Osteoblast (primary cell): ENCODE data around the gene ZNF221. TPM values are rescaled to one million over a fixed set of nuclear protein-coding genes. Genes with fewer than 3 reads are reported as not detected.

Source experiments
- DNase-seq: peaks from one replicate; pipeline ENCODE4 v3.0.0; 2011; ENCODE audit warnings: low spot score, mixed read lengths; ENCODE audit not compliant: insufficient read length; ENCODE audit errors: missing footprints
- H2AFZ ChIP-seq: 2 replicates; pipeline ENCODE4 v1.6.0; 2011; ENCODE audit warnings: mild to moderate bottlenecking, low read length
- H3K27ac ChIP-seq: 2 replicates; pipeline ENCODE4 v1.5.1; 2011; ENCODE audit warnings: mild to moderate bottlenecking, low read depth, low read length, moderate library complexity
- H3K27me3 ChIP-seq: 2 replicates; pipeline ENCODE4 v1.6.0; 2012; ENCODE audit warnings: mild to moderate bottlenecking, control low read depth, inconsistent platforms, low read length, moderate library complexity; ENCODE audit not compliant: insufficient read depth
- H3K36me3 ChIP-seq: 2 replicates; pipeline ENCODE4 v1.5.1; 2011; ENCODE audit warnings: mild to moderate bottlenecking, low read length, control low read depth, moderate library complexity; ENCODE audit not compliant: insufficient read depth
- H3K4me1 ChIP-seq: 2 replicates; pipeline ENCODE4 v1.5.1; 2011; ENCODE audit warnings: mild to moderate bottlenecking, low read length, control low read depth, moderate library complexity; ENCODE audit not compliant: insufficient read depth
- H3K4me2 ChIP-seq: 2 replicates; pipeline ENCODE4 v1.6.0; 2011; ENCODE audit warnings: mild to moderate bottlenecking, low read length; ENCODE audit not compliant: insufficient read depth
- H3K4me3 ChIP-seq: fragments of 200-600 bp; sonication (generic); 3 replicates; pipeline ENCODE4 v1.5.1; 2012; ENCODE audit warnings: mild to moderate bottlenecking, low read length, inconsistent platforms; ENCODE audit not compliant: insufficient read depth
- H3K79me2 ChIP-seq: 2 replicates; pipeline ENCODE4 v1.6.0; 2012; ENCODE audit warnings: mild to moderate bottlenecking, low read length, control low read depth, inconsistent platforms; ENCODE audit not compliant: insufficient read depth
- H3K9me3 ChIP-seq: 2 replicates; pipeline ENCODE4 v1.5.1; 2011; ENCODE audit warnings: low read depth, low read length, control low read depth
- H4K20me1 ChIP-seq: 2 replicates; pipeline ENCODE4 v1.6.0; 2012; ENCODE audit warnings: mild to moderate bottlenecking, low read length, control low read depth; ENCODE audit not compliant: insufficient read depth
- total RNA-seq: library from RNA; depleted of rRNA; stranded (reverse); fragments of >200 nt; gene quantifications from 2 replicates; pipeline ENCODE4 v1.2.3, GENCODE V29; 2012
- TF ChIP-seq, protein P1 (sequence below): IDR thresholded peaks from 2 replicates; pipeline ENCODE4 v1.5.1; 2011; ENCODE audit warnings: mild to moderate bottlenecking, low read depth, low read length, moderate library complexity; ENCODE audit errors: extremely low read depth

Gene ZNF221
- total RNA-seq, 1 donor: 9.0 TPM

DNA sequence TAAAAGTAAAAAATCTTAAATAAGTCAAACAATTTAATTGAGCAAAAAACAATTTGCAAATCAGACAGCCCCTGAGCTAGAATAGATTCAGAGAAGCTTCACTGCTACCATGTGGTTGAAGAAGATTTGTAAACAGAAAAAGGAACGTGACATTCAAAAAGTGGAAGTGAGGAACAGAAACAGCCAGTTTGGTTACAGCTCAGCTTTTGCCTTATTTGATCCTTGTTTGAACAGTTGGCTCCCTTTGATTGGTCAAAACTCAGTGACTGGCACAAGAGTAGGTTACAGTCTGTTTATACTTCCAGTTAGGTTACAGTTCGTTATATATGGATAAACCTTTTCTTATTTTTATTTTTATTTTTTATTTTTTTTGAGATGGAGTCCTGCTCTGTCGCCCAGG is 5.8 kb downstream of the ZNF221 start:
- Histone ChIP-seq H3K4me1 (peaks cover 2% of the 10 kb centered on the region), H3K27ac (no peak overlapping the region), H3K27me3 (no peaks in the 10 kb centered on the region), H3K36me3 (no peaks in the 10 kb centered on the region), H3K4me3 (no peak overlapping the region), H3K79me2 (peaks cover 4% of the 10 kb centered on the region), H4K20me1 (no peaks in the 10 kb centered on the region), H3K4me2 (no peak overlapping the region), H3K9me3 (peaks cover 3% of the 10 kb centered on the region), H2AFZ (no peak overlapping the region)
- TF ChIP-seq, protein P1, sequence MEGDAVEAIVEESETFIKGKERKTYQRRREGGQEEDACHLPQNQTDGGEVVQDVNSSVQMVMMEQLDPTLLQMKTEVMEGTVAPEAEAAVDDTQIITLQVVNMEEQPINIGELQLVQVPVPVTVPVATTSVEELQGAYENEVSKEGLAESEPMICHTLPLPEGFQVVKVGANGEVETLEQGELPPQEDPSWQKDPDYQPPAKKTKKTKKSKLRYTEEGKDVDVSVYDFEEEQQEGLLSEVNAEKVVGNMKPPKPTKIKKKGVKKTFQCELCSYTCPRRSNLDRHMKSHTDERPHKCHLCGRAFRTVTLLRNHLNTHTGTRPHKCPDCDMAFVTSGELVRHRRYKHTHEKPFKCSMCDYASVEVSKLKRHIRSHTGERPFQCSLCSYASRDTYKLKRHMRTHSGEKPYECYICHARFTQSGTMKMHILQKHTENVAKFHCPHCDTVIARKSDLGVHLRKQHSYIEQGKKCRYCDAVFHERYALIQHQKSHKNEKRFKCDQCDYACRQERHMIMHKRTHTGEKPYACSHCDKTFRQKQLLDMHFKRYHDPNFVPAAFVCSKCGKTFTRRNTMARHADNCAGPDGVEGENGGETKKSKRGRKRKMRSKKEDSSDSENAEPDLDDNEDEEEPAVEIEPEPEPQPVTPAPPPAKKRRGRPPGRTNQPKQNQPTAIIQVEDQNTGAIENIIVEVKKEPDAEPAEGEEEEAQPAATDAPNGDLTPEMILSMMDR: no peak
- DNase-seq: no peak

DNA sequence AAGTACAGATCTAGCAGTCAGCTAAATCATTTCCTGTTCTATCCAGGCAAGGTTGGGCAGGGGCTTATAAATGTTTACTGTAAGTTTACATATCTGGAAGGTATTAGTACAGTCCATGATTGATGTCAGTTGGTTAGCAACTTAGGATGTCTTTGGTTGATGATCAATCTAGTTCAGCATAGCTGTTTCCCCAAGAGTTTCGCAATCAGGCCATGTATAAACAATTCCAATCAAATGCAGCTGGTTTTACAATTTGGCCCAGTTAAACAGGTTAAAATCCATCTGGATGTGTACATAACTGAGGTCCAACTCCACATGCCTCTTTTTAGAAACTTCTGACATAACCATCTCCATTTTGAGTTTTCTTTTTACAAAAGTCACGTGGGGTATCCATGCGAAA is 6.9 kb downstream of the ZNF221 start:
- Histone ChIP-seq H3K27ac (no peak overlapping the region), H2AFZ (no peak overlapping the region), H3K27me3 (no peaks in the 10 kb centered on the region), H3K79me2 (no peaks in the 10 kb centered on the region), H4K20me1 (no peaks in the 10 kb centered on the region), H3K9me3 (peaks cover 3% of the 10 kb centered on the region), H3K4me2 (no peak overlapping the region), H3K36me3 (no peaks in the 10 kb centered on the region), H3K4me3 (no peak overlapping the region), H3K4me1 (no peaks in the 10 kb centered on the region)
- no peak for DNase-seq
- TF ChIP-seq, protein P1: no peak

DNA sequence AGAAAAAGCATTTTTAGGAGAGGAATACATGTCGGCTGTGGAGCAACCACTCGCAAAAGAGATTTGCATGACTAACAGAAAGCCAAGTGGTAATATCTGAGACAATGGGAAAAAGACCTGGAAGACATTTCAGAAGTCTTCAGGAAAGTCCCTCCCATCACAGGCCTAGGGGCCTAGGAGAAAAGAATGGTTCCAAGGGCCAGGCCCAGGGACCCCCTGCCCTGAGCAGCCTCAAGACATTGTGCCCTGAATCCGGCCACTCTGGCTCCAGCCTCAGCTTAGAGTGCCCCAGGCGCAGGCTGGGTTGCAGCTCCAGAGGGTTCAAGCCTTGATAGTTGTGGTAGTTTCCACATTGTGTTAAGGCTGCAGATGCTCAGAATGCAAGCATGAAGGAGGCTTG is 9.4 kb downstream of the ZNF221 start:
- no peak for DNase-seq
- no peaks in the 10 kb centered on the region for H4K20me1 ChIP-seq
- peaks cover 17% of the 10 kb centered on the region for H3K9me3 ChIP-seq
- H3K4me1 ChIP-seq: no peaks in the 10 kb centered on the region
- H3K79me2 ChIP-seq: no peaks in the 10 kb centered on the region
- no peak overlapping the region for H2AFZ ChIP-seq
- TF ChIP-seq, protein P1: no peak
- no peak overlapping the region for H3K4me2 ChIP-seq
- H3K27me3 ChIP-seq: no peaks in the 10 kb centered on the region
- peaks cover 13% of the 10 kb centered on the region for H3K36me3 ChIP-seq
- no peak overlapping the region for H3K27ac ChIP-seq
- no peak overlapping the region for H3K4me3 ChIP-seq

DNA sequence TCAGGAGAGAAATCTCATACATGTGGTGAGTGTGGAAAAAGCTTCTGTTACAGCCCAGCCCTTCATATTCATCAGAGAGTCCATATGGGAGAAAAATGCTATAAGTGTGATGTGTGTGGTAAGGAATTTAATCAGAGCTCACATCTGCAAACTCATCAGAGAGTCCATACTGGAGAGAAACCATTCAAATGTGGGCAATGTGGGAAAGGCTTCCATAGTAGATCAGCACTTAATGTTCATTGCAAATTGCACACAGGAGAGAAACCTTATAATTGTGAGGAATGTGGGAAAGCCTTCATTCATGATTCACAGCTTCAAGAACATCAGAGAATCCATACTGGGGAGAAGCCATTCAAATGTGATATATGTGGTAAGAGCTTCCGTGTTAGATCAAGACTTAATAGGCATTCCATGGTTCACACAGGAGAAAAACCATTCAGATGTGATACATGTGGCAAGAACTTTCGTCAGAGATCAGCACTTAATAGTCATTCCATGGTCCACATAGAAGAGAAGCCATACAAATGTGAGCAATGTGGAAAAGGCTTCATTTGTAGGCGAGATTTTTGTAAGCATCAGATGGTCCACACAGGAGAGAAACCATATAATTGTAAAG is 15.2 kb downstream of the ZNF221 start:
- DNase-seq: no peak
- no peaks in the 10 kb centered on the region for H3K79me2 ChIP-seq
- H3K4me3 ChIP-seq: no peak overlapping the region
- H3K27ac ChIP-seq: no peak overlapping the region
- peaks cover 37% of the 10 kb centered on the region for H3K36me3 ChIP-seq
- H3K9me3 ChIP-seq: peaks cover 43% of the 10 kb centered on the region
- TF ChIP-seq, protein P1: no peak
- H3K4me2 ChIP-seq: no peak overlapping the region
- no peaks in the 10 kb centered on the region for H3K27me3 ChIP-seq
- no peaks in the 10 kb centered on the region for H4K20me1 ChIP-seq
- no peaks in the 10 kb centered on the region for H3K4me1 ChIP-seq
- no peak overlapping the region for H2AFZ ChIP-seq
